CD4-positive, alpha-beta T cell treated with Interferon gamma for 1 hour (primary cell): ENCODE data around the gene DPP6.

Experiments
- DNase-seq: peaks from one replicate; pipeline ENCODE4 v3.0.0-alpha.2; 2020

The DPP6 gene

DNA sequence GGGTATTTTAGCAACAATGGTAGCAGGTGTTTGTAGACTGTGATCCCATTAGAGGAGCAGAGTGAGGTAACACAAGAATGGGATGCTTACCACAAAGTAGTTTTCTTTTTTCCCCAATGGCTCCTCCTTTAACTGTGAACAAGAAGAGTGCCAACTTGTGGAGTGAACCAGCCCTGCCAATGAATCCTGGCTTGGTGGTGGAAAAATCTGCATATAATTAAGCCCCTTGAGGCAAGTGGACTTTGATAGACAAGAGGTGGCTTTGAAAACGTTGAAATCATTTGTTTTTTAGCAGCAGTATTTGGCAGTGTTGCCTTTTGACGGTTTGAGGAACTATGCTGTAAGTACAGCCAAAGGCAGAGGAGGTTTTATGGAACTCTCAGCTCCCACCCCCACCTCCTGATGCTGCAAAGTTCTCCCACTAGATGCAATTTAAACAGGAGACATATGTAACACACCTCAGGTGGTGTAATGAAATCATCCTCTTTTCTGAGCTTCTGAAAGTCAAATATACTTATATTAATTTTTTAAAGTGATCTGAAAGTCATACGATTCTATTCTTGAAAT, 295.6 kb downstream of the DPP6 start:
- DNase-seq: no peak

- DNase-seq: no peak
Observed at GRCh38 chr7:154350892-154351291, 298.7 kb downstream of the DPP6 start.

DNA sequence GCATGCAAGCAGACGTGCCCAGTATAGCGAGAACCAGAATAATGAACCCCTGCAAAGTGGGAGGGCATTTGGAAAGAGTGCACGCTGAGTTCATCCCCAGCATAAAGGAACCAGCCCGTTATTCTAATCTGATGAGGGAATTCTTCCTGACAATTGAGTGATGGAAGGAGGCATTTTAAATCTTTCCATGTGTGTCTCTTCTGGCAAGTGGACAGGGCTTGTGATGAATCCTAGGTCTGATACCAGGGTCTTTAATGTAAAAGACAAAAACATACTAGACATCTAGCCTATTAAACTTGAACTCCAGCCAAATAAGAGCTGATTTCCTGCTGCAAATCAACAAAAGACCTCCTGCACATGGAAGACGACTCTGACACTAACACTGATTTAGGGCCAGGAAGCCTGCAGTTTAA, 301.2 kb downstream of the DPP6 start:
- DNase-seq: no peak

- no peak for DNase-seq
Observed at GRCh38 chr7:154364170-154364569, 312.0 kb downstream of the DPP6 start.

GRCh38 chr7:154371424-154371823, 319.2 kb downstream of the DPP6 start:
- DNase-seq: no peak

DNA sequence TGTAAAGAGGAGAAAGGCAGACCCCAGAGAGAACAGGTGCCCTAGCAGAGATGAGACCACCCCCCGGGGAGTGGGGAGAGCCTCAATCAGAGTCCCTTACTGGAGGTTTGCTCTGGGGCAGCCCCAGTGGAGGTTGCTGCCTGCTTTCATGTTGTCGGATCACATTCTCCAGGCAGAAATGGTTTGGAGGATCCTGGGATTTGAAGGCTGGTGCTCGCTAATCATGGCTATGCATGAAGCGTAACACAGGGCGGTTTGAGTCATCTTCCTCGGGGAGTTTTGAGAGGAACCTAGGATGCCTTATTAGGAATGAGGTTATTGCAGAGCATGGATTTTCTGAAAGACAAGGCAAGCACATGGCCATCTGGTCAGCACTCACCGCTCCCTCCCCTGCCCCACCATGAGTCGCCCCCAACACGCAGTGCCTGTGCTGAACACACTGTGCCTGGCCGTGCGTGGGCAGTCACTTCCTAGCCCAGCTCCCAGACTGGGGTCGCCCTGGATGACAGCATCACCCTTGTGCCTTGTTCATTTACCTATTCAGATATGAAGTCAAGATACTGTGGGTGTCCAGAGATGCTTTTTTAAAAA, 319.9 kb downstream of the DPP6 start:
- no peak for DNase-seq

DNA sequence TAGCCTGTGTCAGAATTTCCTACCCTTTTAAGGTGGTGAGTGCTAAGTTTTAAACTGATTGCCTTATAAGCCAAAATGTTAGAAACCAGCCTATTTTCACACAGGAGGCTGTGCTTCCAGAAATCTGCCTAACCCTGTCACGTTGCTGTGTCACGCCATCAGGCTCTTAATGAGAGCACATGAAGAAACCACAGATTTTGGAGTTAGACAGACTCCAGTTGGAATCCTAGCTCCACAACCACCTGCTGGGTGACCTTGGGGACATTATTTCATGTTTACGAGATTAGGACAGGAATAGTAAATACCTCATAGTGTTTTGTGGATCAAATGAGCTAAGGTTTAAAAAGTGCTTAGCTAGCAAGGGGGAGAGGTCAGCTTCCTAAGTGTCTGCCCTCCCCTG, 321.8 kb downstream of the DPP6 start:
- no peak for DNase-seq

DNA sequence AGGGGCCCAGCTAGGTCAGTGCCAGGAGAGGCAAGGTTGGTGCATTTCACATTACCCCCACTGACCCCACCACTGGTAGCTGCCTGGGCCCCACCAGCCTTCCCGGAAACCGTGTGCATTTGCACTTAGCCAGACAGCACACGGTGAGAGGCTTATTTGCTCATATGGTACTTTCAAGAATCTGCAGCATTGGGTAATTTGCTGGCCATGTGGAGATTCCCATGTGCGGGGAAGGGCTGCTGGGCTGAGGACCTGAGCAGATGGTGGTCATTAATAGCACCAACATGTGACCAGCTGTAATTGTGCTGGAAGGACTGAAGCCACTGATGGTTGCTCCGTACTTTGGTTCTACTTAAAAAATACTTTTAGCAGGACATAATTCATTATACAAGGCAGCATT, 323.8 kb downstream of the DPP6 start:
- no peak for DNase-seq

- no peak for DNase-seq
Observed at GRCh38 chr7:154380771-154381170, 328.6 kb downstream of the DPP6 start.

DNA sequence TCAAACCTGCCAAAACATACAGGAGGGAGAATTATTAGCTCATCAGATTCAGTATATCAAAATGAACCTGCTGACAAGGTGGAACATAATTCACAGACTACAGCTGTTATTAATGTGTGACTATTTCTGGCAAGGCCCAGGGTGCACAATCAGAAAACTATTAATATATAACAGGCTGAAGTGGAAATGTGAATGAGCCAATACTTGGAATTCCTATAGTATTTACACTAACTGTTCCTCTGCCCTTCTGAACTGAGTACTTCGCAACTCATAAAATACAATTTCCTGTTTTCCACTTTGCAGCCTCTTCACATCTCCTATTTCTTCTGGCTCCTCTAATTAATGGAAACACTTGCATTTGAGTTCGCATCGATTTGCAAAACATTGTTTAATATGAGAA, 330.8 kb downstream of the DPP6 start:
- DNase-seq: no peak

GRCh38 chr7:154385214-154385613, 333.0 kb downstream of the DPP6 start:
- DNase-seq: no peak

GRCh38 chr7:154387252-154387651, 335.1 kb downstream of the DPP6 start:
- no peak for DNase-seq

DNA sequence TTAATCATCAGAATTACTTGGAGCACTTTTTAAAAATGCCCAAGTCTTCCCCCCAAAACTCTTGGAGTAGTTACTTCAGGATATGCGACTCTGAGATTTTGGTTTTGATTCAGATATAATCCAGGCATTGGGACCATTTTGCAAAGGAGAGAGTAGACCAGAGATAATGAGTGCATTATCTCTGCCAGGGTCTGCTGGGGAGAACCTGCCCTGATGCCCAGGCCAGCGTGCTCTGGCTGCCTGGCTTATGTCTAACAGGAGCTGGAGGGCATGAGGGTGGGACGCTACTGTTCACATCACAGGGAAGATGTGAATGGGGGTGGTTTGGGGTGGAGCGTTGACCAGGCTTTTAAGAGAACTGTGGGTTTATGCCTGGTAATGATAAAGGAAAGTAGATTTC, 336.2 kb downstream of the DPP6 start:
- no peak for DNase-seq

- DNase-seq: no peak
Observed at GRCh38 chr7:154388999-154389398, 336.8 kb downstream of the DPP6 start.

- no peak for DNase-seq
Observed at GRCh38 chr7:154390961-154391360, 338.8 kb downstream of the DPP6 start.

DNA sequence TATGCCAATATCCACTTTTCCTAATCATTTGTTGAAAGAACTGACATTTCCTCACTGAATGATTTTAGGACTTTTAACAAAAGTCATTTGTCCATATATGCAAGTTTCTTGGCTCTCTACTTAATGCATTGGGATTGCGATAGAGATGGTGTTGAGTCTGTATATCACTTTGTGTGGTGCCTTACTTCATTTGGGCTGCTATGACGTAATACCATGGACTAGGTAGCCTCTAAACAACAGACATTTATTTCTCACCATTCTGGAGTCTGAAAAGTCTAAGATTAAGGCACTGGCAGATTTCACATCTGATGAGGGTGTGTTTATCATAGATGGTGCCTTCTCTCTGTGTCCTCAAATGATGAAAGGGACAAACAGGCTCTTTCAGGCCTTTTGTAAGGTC, 342.6 kb downstream of the DPP6 start:
- no peak for DNase-seq

- DNase-seq: no peak
Observed at GRCh38 chr7:154406312-154406711, 354.1 kb downstream of the DPP6 start.

DNA sequence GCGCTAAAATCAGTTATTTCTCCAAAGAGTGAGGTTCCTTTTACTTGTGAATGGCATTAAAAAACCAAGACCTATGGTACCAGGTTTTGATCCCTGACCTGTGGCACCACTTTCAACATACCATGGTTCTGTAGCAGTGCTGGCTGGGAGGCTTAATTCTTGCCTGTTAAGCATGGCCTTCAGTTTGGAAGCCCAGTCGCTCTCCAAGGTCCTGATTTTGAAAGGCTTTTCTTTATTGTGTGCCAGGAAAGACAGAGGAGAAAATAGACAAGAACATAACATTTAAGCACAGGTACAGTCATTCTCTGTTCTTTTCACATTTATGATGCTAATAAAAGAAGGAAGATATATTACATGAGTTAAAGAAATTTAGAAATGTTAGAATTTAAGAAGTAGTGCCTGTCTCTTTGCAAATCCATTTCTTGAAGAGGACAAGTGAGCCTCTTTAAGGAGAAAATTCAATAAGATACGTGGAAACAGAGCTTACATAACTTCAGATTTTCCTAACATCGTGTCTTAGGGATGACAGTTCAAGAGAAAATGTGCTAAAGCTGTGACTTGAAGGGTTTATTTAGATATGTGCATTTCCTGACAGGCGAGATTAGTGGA, 357.6 kb downstream of the DPP6 start:
- no peak for DNase-seq

- DNase-seq: no peak
Observed at GRCh38 chr7:154412105-154412504, 359.9 kb downstream of the DPP6 start.

DNA sequence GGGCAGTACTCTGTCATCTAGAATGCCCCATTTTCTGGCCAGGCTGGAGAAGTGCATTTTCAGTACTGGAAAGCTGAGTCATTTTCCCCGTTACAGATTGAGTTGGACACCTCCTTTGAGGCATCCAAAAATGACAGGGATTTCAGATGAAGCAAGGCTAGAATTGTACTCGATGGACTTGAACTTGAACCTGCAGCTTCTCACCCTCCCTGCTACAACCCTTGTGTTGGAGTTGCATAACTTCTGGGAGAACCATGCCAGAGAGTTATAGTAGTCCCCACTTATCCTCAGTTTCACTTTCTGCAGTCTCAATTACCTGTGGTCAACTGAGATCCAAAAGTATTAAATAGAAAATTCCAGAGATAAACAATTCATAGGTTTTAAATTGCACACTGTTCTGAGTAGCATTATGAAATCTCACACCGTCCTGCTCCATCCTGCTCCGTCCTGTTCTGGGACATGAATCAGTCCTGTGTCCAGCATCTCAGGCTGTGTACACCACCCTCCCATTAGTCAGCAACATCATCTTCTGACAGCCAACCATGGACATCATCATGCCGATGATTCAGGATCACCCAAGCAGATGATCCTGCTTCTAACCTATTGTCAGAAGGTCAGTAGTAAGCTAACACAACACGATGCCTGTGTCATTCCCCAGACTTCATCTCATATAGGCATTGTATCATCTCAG, 363.7 kb downstream of the DPP6 start:
- DNase-seq: no peak

DNA sequence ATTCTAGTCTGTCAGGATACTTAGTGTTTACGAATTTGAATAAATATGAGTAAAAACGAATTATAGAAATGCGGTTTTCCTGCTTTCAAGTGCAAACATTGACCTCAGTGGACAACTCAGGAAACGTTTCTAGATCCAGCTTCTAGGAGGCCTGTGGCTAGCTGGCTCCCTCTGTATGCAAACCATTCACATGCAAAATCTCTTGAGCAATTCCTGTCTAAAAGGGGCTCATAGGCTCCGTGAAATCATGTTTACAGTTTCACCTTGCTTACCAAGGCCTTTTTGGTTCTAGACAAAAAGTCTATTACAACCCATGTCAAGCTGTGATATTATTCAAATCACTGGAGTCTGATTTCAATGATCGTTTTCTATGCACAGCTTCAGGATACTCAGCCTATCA, 364.5 kb downstream of the DPP6 start:
- DNase-seq: no peak

DNA sequence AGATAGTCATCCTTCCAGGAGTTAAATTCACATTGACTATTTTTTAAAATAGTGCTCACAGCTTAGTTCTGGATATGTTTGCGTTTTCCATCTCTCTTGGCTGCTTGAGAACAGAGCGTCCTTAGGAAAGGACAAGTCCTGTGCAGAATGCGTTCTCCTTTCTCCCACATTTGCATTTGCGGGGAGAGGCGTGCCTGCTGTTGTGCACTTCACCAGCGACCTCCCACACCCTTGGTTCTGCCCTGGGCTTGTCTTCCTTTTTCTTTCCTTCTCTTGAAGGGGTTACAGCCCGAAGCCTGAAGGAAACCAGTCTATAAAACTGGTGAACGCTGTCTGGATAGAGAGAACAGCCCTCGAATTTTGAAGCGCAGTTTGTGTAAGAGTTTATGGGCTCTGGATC, 367.1 kb downstream of the DPP6 start:
- no peak for DNase-seq

DNA sequence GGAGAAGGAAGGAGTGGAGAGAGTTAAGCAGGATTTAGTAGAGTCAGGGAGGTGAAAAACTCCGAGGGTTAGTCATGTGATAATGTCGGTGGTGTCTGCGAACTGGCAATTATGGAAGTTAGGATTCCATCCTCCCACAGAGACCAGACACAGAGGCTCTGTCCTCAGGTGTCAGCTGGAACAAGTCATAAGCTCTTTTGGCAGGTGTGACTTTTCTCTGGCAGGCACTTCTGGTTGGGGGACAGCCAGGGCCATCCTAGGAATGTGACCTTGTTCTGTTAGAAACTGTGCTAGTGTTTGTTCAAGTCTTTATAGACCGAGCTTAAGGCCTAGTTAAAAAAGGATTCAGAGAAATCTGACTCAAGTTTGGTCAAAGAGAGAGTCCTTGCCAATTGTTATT, 371.0 kb downstream of the DPP6 start:
- DNase-seq: no peak

DNA sequence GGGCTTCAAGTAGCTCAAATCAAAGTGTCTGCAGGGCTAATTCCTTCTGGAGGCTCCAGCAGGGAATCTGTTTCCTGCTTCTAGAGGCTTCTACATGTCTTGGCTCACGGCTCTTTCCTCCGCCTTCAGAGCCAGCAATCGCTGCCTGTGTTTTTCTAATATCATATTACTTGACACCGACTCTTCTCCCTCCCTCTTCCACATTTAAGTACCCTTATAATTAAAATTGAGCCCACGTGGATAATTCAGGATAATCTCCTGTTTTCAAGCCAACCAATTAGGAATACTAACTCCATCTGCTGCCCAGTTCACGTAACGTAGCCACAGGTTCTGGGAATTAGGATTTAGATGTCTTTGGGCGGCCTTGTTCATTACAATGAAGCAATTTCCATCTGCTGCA, 372.2 kb downstream of the DPP6 start:
- no peak for DNase-seq
